ENCODE data around the gene SLC5A11. TPM values are rescaled to one million over a fixed set of nuclear protein-coding genes. Genes with fewer than 3 reads are reported as not detected.

The SLC5A11 gene
- total RNA-seq, 1 experiment from 2014 or later = not detected

DNA sequence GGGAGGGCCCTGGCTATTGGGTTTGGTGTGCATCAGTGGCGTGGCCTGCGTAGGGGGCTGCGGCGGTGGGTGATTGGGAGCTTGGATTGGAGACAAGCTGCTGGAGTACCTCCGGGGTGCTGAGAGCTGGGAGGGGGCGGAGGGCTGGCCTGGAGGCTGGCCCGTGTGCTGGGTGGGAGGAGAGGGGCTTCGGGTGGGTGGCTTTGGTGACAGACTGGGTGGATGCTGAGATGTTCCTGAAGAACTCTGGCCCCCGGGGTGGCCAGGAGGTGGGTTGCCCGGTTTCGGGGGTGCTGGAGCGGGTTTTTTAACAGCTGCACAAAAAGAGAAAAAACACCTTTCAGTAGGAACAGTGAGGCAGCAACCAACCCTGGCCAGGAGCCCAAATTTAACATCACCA, 85.3 kb downstream of the SLC5A11 start:
- CTCF ChIA-PET = no interaction called here

GRCh38 chr16:24935336-24935735, 89.6 kb downstream of the SLC5A11 start:
- no TSS peak for BruUV-seq (replicated peaks)
- no peak overlapping the region for H3K4me3 ChIP-seq (ENCODE audit: low read depth, low read length, poor library complexity, severe bottlenecking)
- no peak for DNase-seq (ENCODE audit: low spot score)
- peaks cover 77% of the 10 kb centered on the region for H3K36me3 ChIP-seq (ENCODE audit: insufficient read depth, low read length, poor library complexity, severe bottlenecking)
- H3K27ac ChIP-seq (ENCODE audit: low read depth, low read length, poor library complexity, severe bottlenecking) = no peak overlapping the region
- POLR2A ChIA-PET (ENCODE audit: low non-redundant PET) = interaction anchor here (0.5 to 0.6 kb wide), 2 partner anchors 383 to 837 kb away, joined by 4 read pairs; no protein-coding TSS in a partner anchor
- H3K27me3 ChIP-seq (replicated peaks; ENCODE audit: insufficient read depth, low read depth, low read length, poor library complexity) = no peaks in the 10 kb centered on the region
- H3K4me1 ChIP-seq (ENCODE audit: insufficient read depth, low read length, poor library complexity, severe bottlenecking) = no peaks in the 10 kb centered on the region
- CTCF ChIA-PET = interaction anchor here (0.6 kb wide), 1 partner anchor 373 kb away, joined by 7 read pairs; no protein-coding TSS in a partner anchor
- intact Hi-C loops (cut with micrococcal nuclease; ENCODE audit: unreplicated experiment) = no loop called here
- no peak for TF ChIP-seq CTCF (conservative IDR thresholded peaks at IDR 0.05; ENCODE audit: low read depth, low read length)
- TF ChIP-seq EZH2 (IDR thresholded peaks at IDR 0.05; ENCODE audit: borderline replicate concordance, low read depth, low read length, poor library complexity, severe bottlenecking) = no peak
- H3K9me3 ChIP-seq (ENCODE audit: low read depth, low read length, poor library complexity, severe bottlenecking) = no peaks in the 10 kb centered on the region

More for the DNA sequence above, 85.3 kb downstream of the SLC5A11 start:
- intact Hi-C loops (cut with micrococcal nuclease; ENCODE audit: unreplicated experiment) = no loop called here
- H3K4me1 ChIP-seq (ENCODE audit: insufficient read depth, low read length, poor library complexity, severe bottlenecking) = peaks cover 9% of the 10 kb centered on the region
- no peak overlapping the region for H3K4me3 ChIP-seq (ENCODE audit: low read depth, low read length, poor library complexity, severe bottlenecking)
- TF ChIP-seq CTCF (conservative IDR thresholded peaks at IDR 0.05; ENCODE audit: low read depth, low read length) (no peak), EZH2 (IDR thresholded peaks at IDR 0.05; ENCODE audit: borderline replicate concordance, low read depth, low read length, poor library complexity, severe bottlenecking) (no peak)
- POLR2A ChIA-PET (ENCODE audit: low non-redundant PET) = no interaction called here
- H3K9me3 ChIP-seq (ENCODE audit: low read depth, low read length, poor library complexity, severe bottlenecking) = no peaks in the 10 kb centered on the region
- BruUV-seq (replicated peaks) = no TSS peak
- no peak overlapping the region for H3K27ac ChIP-seq (ENCODE audit: low read depth, low read length, poor library complexity, severe bottlenecking)
- H3K36me3 ChIP-seq (ENCODE audit: insufficient read depth, low read length, poor library complexity, severe bottlenecking) = peaks cover 79% of the 10 kb centered on the region
- DNase-seq (ENCODE audit: low spot score) = no peak
- no peaks in the 10 kb centered on the region for H3K27me3 ChIP-seq (replicated peaks; ENCODE audit: insufficient read depth, low read depth, low read length, poor library complexity)

DNA sequence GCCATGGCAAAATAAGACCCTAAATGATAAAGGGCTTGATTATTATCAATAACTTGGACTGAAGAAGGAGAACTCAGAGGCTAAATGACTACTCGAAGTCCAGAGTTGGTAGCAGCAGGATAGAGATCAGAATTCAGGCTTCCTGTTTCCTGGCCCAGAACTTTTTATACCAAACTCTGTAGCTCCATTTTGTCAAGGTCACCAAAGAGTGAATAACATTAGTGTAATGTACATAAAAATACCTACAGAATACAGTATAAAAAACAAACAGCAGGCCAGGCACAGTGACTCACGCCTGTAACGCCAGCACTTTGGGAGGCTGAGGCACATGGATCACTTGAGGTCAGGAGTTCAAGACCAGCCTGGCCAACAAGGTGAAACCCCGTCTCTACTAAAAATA, 90.4 kb downstream of the SLC5A11 start:
- no peaks in the 10 kb centered on the region for H3K9me3 ChIP-seq (ENCODE audit: low read depth, low read length, poor library complexity, severe bottlenecking)
- BruUV-seq (replicated peaks) = no TSS peak
- no peaks in the 10 kb centered on the region for H3K4me1 ChIP-seq (ENCODE audit: insufficient read depth, low read length, poor library complexity, severe bottlenecking)
- H3K27me3 ChIP-seq (replicated peaks; ENCODE audit: insufficient read depth, low read depth, low read length, poor library complexity) = no peaks in the 10 kb centered on the region
- no peak overlapping the region for H3K4me3 ChIP-seq (ENCODE audit: low read depth, low read length, poor library complexity, severe bottlenecking)
- no peak for DNase-seq (ENCODE audit: low spot score)
- peaks cover 77% of the 10 kb centered on the region for H3K36me3 ChIP-seq (ENCODE audit: insufficient read depth, low read length, poor library complexity, severe bottlenecking)
- CTCF ChIA-PET = no interaction called here
- TF ChIP-seq CTCF (conservative IDR thresholded peaks at IDR 0.05; ENCODE audit: low read depth, low read length) (no peak), EZH2 (IDR thresholded peaks at IDR 0.05; ENCODE audit: borderline replicate concordance, low read depth, low read length, poor library complexity, severe bottlenecking) (no peak)
- intact Hi-C loops (cut with micrococcal nuclease; ENCODE audit: unreplicated experiment) = no loop called here
- POLR2A ChIA-PET (ENCODE audit: low non-redundant PET) = no interaction called here
- no peak overlapping the region for H3K27ac ChIP-seq (ENCODE audit: low read depth, low read length, poor library complexity, severe bottlenecking)
